ENCODE measurements around the gene PDE4D. TPM values are rescaled to one million over a fixed set of nuclear protein-coding genes. Genes with fewer than 3 reads are reported as not detected.

PDE4D gene
- total RNA-seq, 1 donor from 2014 or later: 34.5 TPM

- no peak for DNase-seq
- intact Hi-C loops (cut with micrococcal nuclease): no loop called here
- H3K27ac ChIP-seq (replicated peaks): no peak overlapping the region
- no peak overlapping the region for H3K4me3 ChIP-seq
- no peak for TF ChIP-seq CTCF (IDR thresholded peaks at IDR 0.05; ENCODE audit: borderline replicate concordance)
- H3K9me3 ChIP-seq (replicated peaks): no peaks in the 10 kb centered on the region
- H3K27me3 ChIP-seq (ENCODE audit: low read depth): no peaks in the 10 kb centered on the region
- H3K36me3 ChIP-seq: no peaks in the 10 kb centered on the region
- H3K4me1 ChIP-seq: peaks cover 39% of the 10 kb centered on the region
Observed at GRCh38 chr5:59107692-59108091, 785.8 kb downstream of the PDE4D start.

GRCh38 chr5:59104400-59105127 is 789.0 kb downstream of the PDE4D start:
- H3K36me3 ChIP-seq: no peaks in the 10 kb centered on the region
- intact Hi-C loops (cut with micrococcal nuclease): no loop called here
- no peak for TF ChIP-seq CTCF (IDR thresholded peaks at IDR 0.05; ENCODE audit: borderline replicate concordance)
- H3K27ac ChIP-seq (replicated peaks): no peak overlapping the region
- H3K27me3 ChIP-seq (ENCODE audit: low read depth): no peaks in the 10 kb centered on the region
- H3K4me3 ChIP-seq: no peak overlapping the region
- H3K9me3 ChIP-seq (replicated peaks): no peaks in the 10 kb centered on the region
- H3K4me1 ChIP-seq: peaks cover 33% of the 10 kb centered on the region
- DNase-seq: no peak

GRCh38 chr5:59103303-59103702 is 790.2 kb downstream of the PDE4D start:
- Histone ChIP-seq H3K4me1 (peaks cover 30% of the 10 kb centered on the region), H3K36me3 (no peaks in the 10 kb centered on the region), H3K4me3 (no peak overlapping the region), H3K27me3 (ENCODE audit: low read depth) (no peaks in the 10 kb centered on the region), H3K27ac (replicated peaks) (no peak overlapping the region), H3K9me3 (replicated peaks) (no peaks in the 10 kb centered on the region)
- intact Hi-C loops (cut with micrococcal nuclease): no loop called here
- TF ChIP-seq CTCF (IDR thresholded peaks at IDR 0.05; ENCODE audit: borderline replicate concordance): no peak
- DNase-seq: no peak

- DNase-seq: no peak
- TF ChIP-seq CTCF (IDR thresholded peaks at IDR 0.05; ENCODE audit: borderline replicate concordance): no peak
- Histone ChIP-seq H3K9me3 (replicated peaks) (no peaks in the 10 kb centered on the region), H3K36me3 (no peaks in the 10 kb centered on the region), H3K4me3 (no peak overlapping the region), H3K4me1 (peaks cover 30% of the 10 kb centered on the region), H3K27ac (replicated peaks) (no peak overlapping the region), H3K27me3 (ENCODE audit: low read depth) (no peaks in the 10 kb centered on the region)
- intact Hi-C loops (cut with micrococcal nuclease): no loop called here
Observed at GRCh38 chr5:59102437-59102836, 791.1 kb downstream of the PDE4D start.

DNA sequence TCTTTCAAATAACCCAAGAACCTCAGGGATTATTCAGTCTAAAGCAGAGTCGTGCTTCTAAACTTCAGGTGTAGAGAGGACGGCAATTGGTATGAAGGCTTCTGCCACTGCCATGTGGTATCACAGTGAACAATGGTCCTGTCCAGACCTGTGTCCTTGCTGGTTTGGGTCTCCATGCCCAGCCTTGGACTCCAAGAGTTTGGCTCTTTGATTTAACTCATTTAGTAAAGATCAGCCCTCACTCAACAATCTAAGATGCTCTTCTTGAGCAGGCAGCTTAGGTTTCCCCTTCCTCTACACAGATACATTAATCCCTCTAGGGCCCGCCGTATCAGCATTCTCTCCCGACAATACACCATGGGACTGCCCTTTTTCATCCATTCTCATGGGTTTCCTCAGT is 792.7 kb downstream of the PDE4D start:
- Histone ChIP-seq H3K36me3 (no peaks in the 10 kb centered on the region), H3K4me3 (no peak overlapping the region), H3K4me1 (peaks cover 30% of the 10 kb centered on the region), H3K9me3 (replicated peaks) (no peaks in the 10 kb centered on the region), H3K27me3 (ENCODE audit: low read depth) (no peaks in the 10 kb centered on the region), H3K27ac (replicated peaks) (no peak overlapping the region)
- intact Hi-C loops (cut with micrococcal nuclease): no loop called here
- TF ChIP-seq CTCF (IDR thresholded peaks at IDR 0.05; ENCODE audit: borderline replicate concordance): no peak
- DNase-seq: no peak

Measured in left ventricle myocardium inferior (tissue), 1 donor.